HepG2 (cell line): ENCODE data around the gene RABL6. TPM values are rescaled to one million over a fixed set of nuclear protein-coding genes. Genes with fewer than 3 reads are reported as not detected.
A peak's percentile ranks its signal among the peaks of the same experiment; 100 is the strongest.

ENCODE experiments used
- FOXC1 ChIP-seq: sonication (generic); formaldehyde crosslinking; IDR thresholded peaks from 2 replicates; pipeline ENCODE4 v1.8.0; 2022; ENCODE audit warnings: mild to moderate bottlenecking, missing genetic modification reagents, borderline replicate concordance
- HOXA3 ChIP-seq: sonication (generic); formaldehyde crosslinking; IDR thresholded peaks from 2 replicates; pipeline ENCODE4 v1.5.0; 2020; ENCODE audit warnings: missing genetic modification reagents
- KLF16 ChIP-seq, 2 experiments: sonication (generic) in 1 of 2; formaldehyde crosslinking in 1 of 2; IDR thresholded peaks; 2 replicates each; pipeline versions ENCODE4 v1.6.1 to v1.8.0; 2016 to 2023; ENCODE audit warnings: missing genetic modification reagents in 2 of 2, missing compliant biosample characterization in 1 of 2
- KLF6 ChIP-seq: IDR thresholded peaks from 2 replicates; pipeline ENCODE4 v1.8.0; 2016; ENCODE audit warnings: missing biosample characterization, missing genetic modification reagents
- SIN3A ChIP-seq: IDR thresholded peaks from 2 replicates; pipeline ENCODE4 v1.6.1; 2011; ENCODE audit warnings: low read depth, mild to moderate bottlenecking, control low read depth, low read length, borderline replicate concordance
- SOX5 ChIP-seq: IDR thresholded peaks from 2 replicates; pipeline ENCODE4 v1.6.1; 2016; ENCODE audit warnings: borderline replicate concordance
- ZFY ChIP-seq: sonication (generic); formaldehyde crosslinking; IDR thresholded peaks from 2 replicates; pipeline ENCODE4 v1.4.0; 2020; ENCODE audit warnings: missing genetic modification reagents
- ZNF546 ChIP-seq: sonication (generic); formaldehyde crosslinking; conservative IDR thresholded peaks from 2 replicates; pipeline ENCODE4 v1.8.1; 2023; ENCODE audit warnings: mild to moderate bottlenecking, missing genetic modification reagents
- ZNF616 ChIP-seq: sonication (generic); formaldehyde crosslinking; IDR thresholded peaks from 2 replicates; pipeline ENCODE4 v1.5.0; 2020; ENCODE audit warnings: low read depth, mild to moderate bottlenecking, missing genetic modification reagents
- polyA plus RNA-seq, 8 experiments: library from polyadenylated mRNA; depleted of rRNA in 3 of 8; stranded (reverse) in 7 of 8; unstranded in 1 of 8; fragments of >200 nt; fragmentation: Illumina TruSeq in 4 of 8; extraction: Trizol in 4 of 8; gene quantifications; 2 replicates each; pipeline versions ENCODE4 v1.2.1 to v1.2.3, GENCODE V29; 2011 to 2016; ENCODE audit warnings: low read depth in 4 of 8, missing spikeins in 1 of 8, mixed read lengths in 1 of 8; ENCODE audit not compliant: insufficient read depth in 1 of 8
- total RNA-seq, 5 experiments: library from RNA; depleted of rRNA; stranded (reverse); fragments of >200 nt; fragmentation: Illumina TruSeq; extraction: Trizol; gene quantifications; 2 replicates each; pipeline ENCODE4 v1.2.3, GENCODE V29; 2016; ENCODE audit warnings: low read depth in 1 of 5
- TF ChIP-seq, protein P1 (sequence below), 2 experiments: sonication (generic) in 1 of 2; formaldehyde crosslinking in 1 of 2; IDR thresholded peaks; 2 replicates each; pipeline versions ENCODE4 v1.5.1 to v1.6.1; 2011 to 2020; ENCODE audit warnings: borderline replicate concordance in 1 of 2, low read depth in 1 of 2, low read length in 1 of 2, mild to moderate bottlenecking in 1 of 2, missing genetic modification reagents in 1 of 2, moderate library complexity in 1 of 2
- TF ChIP-seq, protein P2 (sequence below): sonication (generic); formaldehyde crosslinking; IDR thresholded peaks from 2 replicates; pipeline ENCODE4 v1.5.1; 2020; ENCODE audit warnings: mild to moderate bottlenecking, missing genetic modification reagents, moderate library complexity
- TF ChIP-seq, protein P3 (sequence below): sonication (generic); formaldehyde crosslinking; IDR thresholded peaks from 2 replicates; pipeline ENCODE4 v1.8.0; 2022; ENCODE audit warnings: mild to moderate bottlenecking, missing genetic modification reagents, borderline replicate concordance
- TF ChIP-seq, protein P4 (sequence below): sonication (generic); formaldehyde crosslinking; IDR thresholded peaks from 2 replicates; pipeline ENCODE4 v1.5.0; 2020; ENCODE audit warnings: mild to moderate bottlenecking, missing genetic modification reagents
- TF ChIP-seq, protein P5 (sequence below): sonication (generic); formaldehyde crosslinking; conservative IDR thresholded peaks from 2 replicates; pipeline ENCODE4 v1.4.0; 2020; ENCODE audit warnings: missing genetic modification reagents
- TF ChIP-seq, protein P6 (sequence below): sonication (generic); IDR thresholded peaks from 2 replicates; pipeline ENCODE4 v1.6.1; 2016; ENCODE audit warnings: low read depth, borderline replicate concordance
- TF ChIP-seq, protein P7 (sequence below): sonication (generic); formaldehyde crosslinking; conservative IDR thresholded peaks from 2 replicates; pipeline ENCODE4 v1.4.0; 2020; ENCODE audit warnings: missing genetic modification reagents

The RABL6 gene
- total and polyA plus RNA-seq, 2 of the 13 experiments (the other 11 are each of a cell fraction or from before 2014, with no cell fraction given): 81.5 to 125 TPM

DNA sequence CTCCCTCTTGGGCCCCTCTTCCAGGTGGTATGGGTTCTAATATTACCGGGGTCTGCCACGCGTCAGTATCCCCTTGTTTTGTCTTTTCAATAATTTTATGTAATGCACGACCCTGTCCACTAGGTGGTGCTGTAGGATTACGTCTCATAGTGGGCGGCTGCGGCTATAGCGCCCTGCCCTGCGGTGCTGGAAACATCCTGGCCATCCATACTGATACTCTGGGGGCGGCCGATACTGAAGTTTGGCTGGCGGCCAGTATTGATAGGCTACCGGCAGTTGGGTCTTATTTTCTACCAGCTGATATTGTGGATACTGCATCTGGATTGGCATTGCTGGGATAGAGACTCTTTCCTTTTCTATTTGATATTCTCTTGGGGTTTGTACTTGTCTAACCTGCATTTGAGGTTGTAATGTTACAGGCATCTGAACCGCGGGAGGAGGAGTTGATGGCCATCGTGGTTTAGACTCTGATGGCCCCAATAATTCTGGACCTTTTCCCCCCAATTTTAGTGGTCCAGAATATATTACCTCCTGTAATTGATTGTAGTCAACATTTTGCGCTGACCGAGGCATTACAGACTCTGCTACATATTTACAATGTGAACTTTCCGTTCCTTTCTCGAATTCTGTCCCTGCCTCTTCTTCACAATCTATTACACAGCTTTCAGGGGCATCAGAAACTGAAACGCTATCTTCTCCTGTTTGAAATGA is 19.9 kb upstream of the RABL6 start (continued):
- TF ChIP-seq, protein P1, sequence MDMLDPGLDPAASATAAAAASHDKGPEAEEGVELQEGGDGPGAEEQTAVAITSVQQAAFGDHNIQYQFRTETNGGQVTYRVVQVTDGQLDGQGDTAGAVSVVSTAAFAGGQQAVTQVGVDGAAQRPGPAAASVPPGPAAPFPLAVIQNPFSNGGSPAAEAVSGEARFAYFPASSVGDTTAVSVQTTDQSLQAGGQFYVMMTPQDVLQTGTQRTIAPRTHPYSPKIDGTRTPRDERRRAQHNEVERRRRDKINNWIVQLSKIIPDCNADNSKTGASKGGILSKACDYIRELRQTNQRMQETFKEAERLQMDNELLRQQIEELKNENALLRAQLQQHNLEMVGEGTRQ (IDR thresholded peaks at IDR 0.05; ENCODE audit: low read depth, low read length): no peak
- TF ChIP-seq, protein P1 (CRISPR knock-in tag; IDR thresholded peaks at IDR 0.05; ENCODE audit: borderline replicate concordance): no peak
- 0 out of 2 replicates have a peak, but pooled peaks have one; percentile 46 for TF ChIP-seq SIN3A
- TF ChIP-seq, protein P2, sequence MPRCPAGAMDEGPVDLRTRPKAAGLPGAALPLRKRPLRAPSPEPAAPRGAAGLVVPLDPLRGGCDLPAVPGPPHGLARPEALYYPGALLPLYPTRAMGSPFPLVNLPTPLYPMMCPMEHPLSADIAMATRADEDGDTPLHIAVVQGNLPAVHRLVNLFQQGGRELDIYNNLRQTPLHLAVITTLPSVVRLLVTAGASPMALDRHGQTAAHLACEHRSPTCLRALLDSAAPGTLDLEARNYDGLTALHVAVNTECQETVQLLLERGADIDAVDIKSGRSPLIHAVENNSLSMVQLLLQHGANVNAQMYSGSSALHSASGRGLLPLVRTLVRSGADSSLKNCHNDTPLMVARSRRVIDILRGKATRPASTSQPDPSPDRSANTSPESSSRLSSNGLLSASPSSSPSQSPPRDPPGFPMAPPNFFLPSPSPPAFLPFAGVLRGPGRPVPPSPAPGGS (CRISPR knock-in tag): no peak
- no peak for TF ChIP-seq ZFY
- TF ChIP-seq, protein P3, sequence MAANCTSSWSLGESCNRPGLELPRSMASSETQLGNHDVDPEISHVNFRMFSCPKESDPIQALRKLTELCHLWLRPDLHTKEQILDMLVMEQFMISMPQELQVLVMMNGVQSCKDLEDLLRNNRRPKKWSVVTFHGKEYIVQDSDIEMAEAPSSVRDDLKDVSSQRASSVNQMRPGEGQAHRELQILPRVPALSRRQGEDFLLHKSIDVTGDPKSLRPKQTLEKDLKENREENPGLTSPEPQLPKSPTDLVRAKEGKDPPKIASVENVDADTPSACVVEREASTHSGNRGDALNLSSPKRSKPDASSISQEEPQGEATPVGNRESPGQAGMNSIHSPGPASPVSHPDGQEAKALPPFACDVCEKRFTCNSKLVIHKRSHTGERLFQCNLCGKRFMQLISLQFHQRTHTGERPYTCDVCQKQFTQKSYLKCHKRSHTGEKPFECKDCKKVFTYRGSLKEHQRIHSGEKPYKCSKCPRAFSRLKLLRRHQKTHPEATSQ (CRISPR knock-in tag): no peak
- TF ChIP-seq, protein P4, sequence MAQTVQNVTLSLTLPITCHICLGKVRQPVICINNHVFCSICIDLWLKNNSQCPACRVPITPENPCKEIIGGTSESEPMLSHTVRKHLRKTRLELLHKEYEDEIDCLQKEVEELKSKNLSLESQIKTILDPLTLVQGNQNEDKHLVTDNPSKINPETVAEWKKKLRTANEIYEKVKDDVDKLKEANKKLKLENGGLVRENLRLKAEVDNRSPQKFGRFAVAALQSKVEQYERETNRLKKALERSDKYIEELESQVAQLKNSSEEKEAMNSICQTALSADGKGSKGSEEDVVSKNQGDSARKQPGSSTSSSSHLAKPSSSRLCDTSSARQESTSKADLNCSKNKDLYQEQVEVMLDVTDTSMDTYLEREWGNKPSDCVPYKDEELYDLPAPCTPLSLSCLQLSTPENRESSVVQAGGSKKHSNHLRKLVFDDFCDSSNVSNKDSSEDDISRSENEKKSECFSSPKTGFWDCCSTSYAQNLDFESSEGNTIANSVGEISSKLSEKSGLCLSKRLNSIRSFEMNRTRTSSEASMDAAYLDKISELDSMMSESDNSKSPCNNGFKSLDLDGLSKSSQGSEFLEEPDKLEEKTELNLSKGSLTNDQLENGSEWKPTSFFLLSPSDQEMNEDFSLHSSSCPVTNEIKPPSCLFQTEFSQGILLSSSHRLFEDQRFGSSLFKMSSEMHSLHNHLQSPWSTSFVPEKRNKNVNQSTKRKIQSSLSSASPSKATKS (CRISPR knock-in tag): no peak
- TF ChIP-seq KLF6 (CRISPR knock-in tag): no peak
- TF ChIP-seq, protein P5, sequence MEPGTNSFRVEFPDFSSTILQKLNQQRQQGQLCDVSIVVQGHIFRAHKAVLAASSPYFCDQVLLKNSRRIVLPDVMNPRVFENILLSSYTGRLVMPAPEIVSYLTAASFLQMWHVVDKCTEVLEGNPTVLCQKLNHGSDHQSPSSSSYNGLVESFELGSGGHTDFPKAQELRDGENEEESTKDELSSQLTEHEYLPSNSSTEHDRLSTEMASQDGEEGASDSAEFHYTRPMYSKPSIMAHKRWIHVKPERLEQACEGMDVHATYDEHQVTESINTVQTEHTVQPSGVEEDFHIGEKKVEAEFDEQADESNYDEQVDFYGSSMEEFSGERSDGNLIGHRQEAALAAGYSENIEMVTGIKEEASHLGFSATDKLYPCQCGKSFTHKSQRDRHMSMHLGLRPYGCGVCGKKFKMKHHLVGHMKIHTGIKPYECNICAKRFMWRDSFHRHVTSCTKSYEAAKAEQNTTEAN (CRISPR knock-in tag): no peak
- TF ChIP-seq, protein P6, sequence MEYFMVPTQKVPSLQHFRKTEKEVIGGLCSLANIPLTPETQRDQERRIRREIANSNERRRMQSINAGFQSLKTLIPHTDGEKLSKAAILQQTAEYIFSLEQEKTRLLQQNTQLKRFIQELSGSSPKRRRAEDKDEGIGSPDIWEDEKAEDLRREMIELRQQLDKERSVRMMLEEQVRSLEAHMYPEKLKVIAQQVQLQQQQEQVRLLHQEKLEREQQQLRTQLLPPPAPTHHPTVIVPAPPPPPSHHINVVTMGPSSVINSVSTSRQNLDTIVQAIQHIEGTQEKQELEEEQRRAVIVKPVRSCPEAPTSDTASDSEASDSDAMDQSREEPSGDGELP: peak; percentile 56; the same call in 1 of the 2 replicates
- TF ChIP-seq, protein P7, sequence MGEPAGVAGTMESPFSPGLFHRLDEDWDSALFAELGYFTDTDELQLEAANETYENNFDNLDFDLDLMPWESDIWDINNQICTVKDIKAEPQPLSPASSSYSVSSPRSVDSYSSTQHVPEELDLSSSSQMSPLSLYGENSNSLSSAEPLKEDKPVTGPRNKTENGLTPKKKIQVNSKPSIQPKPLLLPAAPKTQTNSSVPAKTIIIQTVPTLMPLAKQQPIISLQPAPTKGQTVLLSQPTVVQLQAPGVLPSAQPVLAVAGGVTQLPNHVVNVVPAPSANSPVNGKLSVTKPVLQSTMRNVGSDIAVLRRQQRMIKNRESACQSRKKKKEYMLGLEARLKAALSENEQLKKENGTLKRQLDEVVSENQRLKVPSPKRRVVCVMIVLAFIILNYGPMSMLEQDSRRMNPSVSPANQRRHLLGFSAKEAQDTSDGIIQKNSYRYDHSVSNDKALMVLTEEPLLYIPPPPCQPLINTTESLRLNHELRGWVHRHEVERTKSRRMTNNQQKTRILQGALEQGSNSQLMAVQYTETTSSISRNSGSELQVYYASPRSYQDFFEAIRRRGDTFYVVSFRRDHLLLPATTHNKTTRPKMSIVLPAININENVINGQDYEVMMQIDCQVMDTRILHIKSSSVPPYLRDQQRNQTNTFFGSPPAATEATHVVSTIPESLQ (CRISPR knock-in tag): no peak
- no peak for TF ChIP-seq ZNF616
- no peak for TF ChIP-seq KLF16 (CRISPR knock-in tag; IDR thresholded peaks at IDR 0.05)
- TF ChIP-seq SOX5: peak; percentile 27; the same call in 1 of the 2 replicates
- peak; percentile 57; the same call in 1 of the 2 replicates for TF ChIP-seq HOXA3 (CRISPR knock-in tag)
- TF ChIP-seq FOXC1 (CRISPR knock-in tag): peak; percentile 47; the same call in 1 of the 2 replicates
- TF ChIP-seq ZNF546 (CRISPR knock-in tag): no peak; the same call in 1 of the 2 replicates
